HG03460 (cell line): Measurements from ENCODE around the gene TSPAN32.
"Not testable (repeated sequence)": the region's sequence is repeated elsewhere in the genome, so short reads cannot be mapped to it uniquely, and the experiment has no call there.

Source experiments
- ATAC-seq: cut with Tn5 transposase; IDR thresholded peaks from one replicate; pipeline ENCODE4 v1.9.1; 2021; ENCODE audit not compliant: unreplicated experiment

Gene TSPAN32

GRCh38 chr11:2332569-2332968 is 30.8 kb downstream of the TSPAN32 start:
- ATAC-seq: not testable (repeated sequence)

GRCh38 chr11:2333486-2334205 is 31.8 kb downstream of the TSPAN32 start:
- ATAC-seq: not testable (repeated sequence)

GRCh38 chr11:2335286-2335685 is 33.5 kb downstream of the TSPAN32 start:
- ATAC-seq: not testable (repeated sequence)

GRCh38 chr11:2338760-2339159 is 36.9 kb downstream of the TSPAN32 start:
- not testable (repeated sequence) for ATAC-seq

- ATAC-seq: no peak
Measured at GRCh38 chr11:2342557-2342956, 40.7 kb downstream of the TSPAN32 start.

GRCh38 chr11:2342981-2343380 is 41.2 kb downstream of the TSPAN32 start:
- ATAC-seq: no peak

GRCh38 chr11:2343502-2343901 is 41.7 kb downstream of the TSPAN32 start:
- no peak for ATAC-seq

GRCh38 chr11:2345050-2345449 is 43.2 kb downstream of the TSPAN32 start:
- ATAC-seq: no peak

GRCh38 chr11:2346014-2346413 is 44.2 kb downstream of the TSPAN32 start:
- no peak for ATAC-seq

GRCh38 chr11:2346586-2347307 is 44.9 kb downstream of the TSPAN32 start:
- no peak for ATAC-seq

- ATAC-seq: no peak
Measured at GRCh38 chr11:2347308-2347830, 45.6 kb downstream of the TSPAN32 start.

GRCh38 chr11:2348986-2349385 is 47.2 kb downstream of the TSPAN32 start:
- no peak for ATAC-seq

GRCh38 chr11:2351701-2352100 is 49.9 kb downstream of the TSPAN32 start:
- ATAC-seq: no peak

GRCh38 chr11:2352420-2352819 is 50.6 kb downstream of the TSPAN32 start:
- ATAC-seq: no peak

GRCh38 chr11:2355000-2355644 is 53.3 kb downstream of the TSPAN32 start:
- no peak for ATAC-seq

- no peak for ATAC-seq
Measured at GRCh38 chr11:2357246-2357645, 55.4 kb downstream of the TSPAN32 start.

- ATAC-seq: not testable (repeated sequence)
Measured at GRCh38 chr11:2357651-2358050, 55.8 kb downstream of the TSPAN32 start.

GRCh38 chr11:2358754-2359442 is 57.1 kb downstream of the TSPAN32 start:
- no peak for ATAC-seq

- ATAC-seq: no peak
Measured at GRCh38 chr11:2359557-2359956, 57.7 kb downstream of the TSPAN32 start.

GRCh38 chr11:2360081-2360642 is 58.3 kb downstream of the TSPAN32 start:
- ATAC-seq: no peak

- no peak for ATAC-seq
Measured at GRCh38 chr11:2361565-2361964, 59.8 kb downstream of the TSPAN32 start.
